ENCODE measurements around the gene ECM1. TPM values are rescaled to one million over a fixed set of nuclear protein-coding genes. Genes with fewer than 3 reads are reported as not detected.

Gene ECM1
- total RNA-seq, 1 donor from 2014 or later, result 0.41 TPM

- DNase-seq (ENCODE audit: low spot score in 2 of 2) (no peak), FAIRE-seq (no peak)
Observed at GRCh38 chr1:150511985-150512660, 4.2 kb downstream of the ECM1 start.

- no peak for FAIRE-seq
- no peak for DNase-seq (ENCODE audit: low spot score in 2 of 2)
Observed at GRCh38 chr1:150512846-150513245, 4.9 kb downstream of the ECM1 start.

DNA sequence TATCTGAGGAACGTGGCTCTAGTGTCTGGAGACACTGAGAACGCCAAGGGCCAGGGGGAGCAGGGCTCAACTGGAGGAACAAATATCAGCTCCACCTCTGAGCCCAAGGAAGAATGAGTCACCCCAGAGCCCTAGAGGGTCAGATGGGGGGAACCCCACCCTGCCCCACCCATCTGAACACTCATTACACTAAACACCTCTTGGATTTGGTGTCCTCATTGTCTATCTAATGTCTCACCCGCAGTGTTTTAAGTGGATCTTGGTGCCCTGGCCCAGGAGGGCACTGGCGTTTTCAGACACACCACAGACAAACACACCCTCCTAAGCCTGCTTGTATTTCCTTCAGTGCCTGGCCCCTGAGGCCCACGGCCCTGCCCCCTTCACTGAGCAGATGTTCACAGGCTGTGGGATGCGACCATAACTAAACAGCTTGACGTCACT, 5.5 kb downstream of the ECM1 start:
- FAIRE-seq, result no peak
- DNase-seq (ENCODE audit: low spot score in 2 of 2), result no peak

- DNase-seq (ENCODE audit: low spot score in 2 of 2), result no peak
- FAIRE-seq, result no peak
Observed at GRCh38 chr1:150514260-150514659, 6.4 kb downstream of the ECM1 start.

DNA sequence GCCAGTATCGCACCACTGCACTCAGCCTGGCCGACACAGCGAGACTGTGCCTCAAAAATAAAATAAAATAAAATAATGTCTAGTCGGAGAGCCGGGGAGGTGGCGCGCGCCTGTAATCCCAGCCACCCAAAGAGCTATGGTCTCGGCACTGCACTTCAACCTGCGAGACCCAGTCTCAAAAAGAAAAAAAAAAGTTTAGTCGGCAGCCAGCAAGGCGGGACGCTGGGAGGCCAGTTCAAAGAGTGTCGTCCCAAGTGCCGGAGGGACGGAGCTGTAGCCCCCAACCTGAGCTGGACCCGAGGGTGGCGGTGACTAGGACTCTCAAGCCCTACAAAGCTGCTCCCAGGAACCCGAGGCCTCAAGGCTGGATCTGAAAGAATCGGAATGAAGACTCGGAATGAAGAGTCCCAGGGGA, 7.0 kb downstream of the ECM1 start:
- DNase-seq (ENCODE audit: low spot score in 2 of 2), result no peak
- no peak for FAIRE-seq

DNA sequence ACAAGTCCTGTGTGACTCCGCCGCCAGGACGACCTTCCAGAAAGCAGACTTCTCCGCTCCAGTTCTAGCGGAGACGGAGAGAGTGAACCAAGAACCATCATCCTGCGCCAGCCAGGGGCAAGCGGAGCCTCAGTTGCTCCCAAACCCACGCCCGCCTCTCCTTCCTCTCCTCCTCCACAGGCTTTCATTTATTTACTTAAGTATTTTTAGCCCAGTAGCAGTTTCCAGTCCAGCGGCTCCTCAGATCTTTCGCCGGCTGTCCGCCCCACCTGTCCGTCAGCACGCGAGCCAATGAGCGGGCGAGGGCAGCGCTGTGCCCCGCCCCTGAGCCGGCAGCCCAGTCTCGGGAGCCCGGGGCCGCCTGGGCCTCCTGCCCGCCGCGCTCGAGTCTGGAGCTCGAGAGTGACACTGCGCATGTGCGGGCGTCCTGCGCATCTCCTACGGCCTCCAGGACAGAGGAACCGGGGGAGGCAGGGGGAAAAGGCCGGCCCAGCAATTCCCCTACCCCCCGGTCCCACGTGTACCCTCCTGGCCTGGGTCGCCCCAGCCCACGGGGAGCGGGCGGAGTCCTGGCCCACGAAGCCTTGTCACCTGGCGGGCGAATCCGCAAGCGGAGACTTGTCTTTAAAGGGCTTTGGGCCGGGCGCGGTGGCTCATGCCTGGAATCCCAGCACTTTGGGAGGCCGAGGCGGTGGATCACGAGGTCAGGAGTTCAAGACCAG, 7.6 kb downstream of the ECM1 start, which contains the start of gene FALEC:
TSS of gene FALEC (plus strand) at position 425 of the 722 bp plus-strand sequence.
- peak; percentile 90 to 98 for DNase-seq (ENCODE audit: low spot score in 2 of 2)
- FAIRE-seq, result no peak

DNA sequence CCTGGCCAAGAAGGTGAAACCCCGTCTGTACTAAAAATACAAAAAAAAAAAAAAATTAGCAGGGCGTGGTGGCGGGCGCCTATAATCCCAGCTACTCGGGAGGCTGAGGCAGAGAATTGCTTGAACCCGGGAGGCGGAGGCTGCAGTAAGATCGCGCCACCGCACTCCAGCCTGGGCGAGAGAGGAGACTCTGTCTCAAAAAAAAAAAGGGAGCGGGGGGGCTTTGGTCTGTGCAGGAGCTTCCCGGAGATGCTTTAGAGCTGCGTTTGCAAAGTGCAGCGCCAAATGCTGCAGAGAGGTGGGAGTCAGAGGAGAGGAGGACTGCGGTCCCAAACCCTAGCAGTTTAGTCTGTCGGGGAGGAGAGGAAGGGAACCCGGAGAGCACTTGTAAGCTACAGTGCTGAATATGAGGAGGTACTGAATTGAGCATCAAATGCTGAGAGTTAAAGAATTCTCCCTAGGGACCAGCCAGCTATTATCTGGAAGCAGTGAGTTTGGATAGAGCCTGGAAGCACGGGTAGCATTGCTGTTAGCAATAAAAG, 8.2 kb downstream of the ECM1 start:
- DNase-seq (ENCODE audit: low spot score in 2 of 2) (no peak), FAIRE-seq (no peak)

GRCh38 chr1:150516616-150517015, 8.7 kb downstream of the ECM1 start:
- FAIRE-seq (no peak), DNase-seq (ENCODE audit: low spot score in 2 of 2) (no peak)

DNA sequence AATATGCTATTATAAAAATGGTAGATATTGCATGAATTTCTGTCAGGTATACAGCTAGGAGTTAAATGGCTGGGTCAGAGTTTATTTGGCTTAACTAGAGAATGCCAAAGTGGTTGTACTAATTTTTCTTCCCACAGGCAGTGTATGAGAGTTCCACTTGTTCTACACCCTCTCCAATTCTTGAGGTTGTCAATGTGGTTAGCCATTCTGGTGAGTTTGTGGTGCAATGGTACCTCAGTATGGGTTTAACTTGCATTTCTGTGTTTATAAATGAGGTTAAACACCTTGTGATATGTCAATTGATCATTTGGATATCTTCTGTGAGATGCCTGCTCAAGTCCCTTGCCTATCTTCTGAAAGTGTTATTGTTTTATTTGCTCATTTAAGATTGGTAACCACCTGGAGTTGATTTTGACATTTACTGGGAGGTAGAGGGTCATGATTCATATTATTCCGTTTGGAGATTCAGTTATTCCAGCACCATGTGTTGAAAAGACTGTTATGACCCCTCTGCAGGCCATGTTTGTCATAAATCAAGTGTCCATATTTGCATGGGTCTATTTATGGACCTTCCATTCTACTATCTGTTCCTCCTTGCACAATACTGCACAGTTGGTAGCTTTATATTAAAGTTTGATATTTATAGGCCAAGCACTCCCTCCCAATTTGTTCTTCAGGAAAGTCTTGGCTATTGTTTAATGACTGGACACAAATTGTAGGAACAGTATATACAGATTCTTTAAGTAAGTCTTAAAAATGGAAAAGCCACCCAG, 13.5 kb downstream of the ECM1 start:
- no peak for FAIRE-seq

GRCh38 chr1:150525348-150525747, 17.4 kb downstream of the ECM1 start:
- FAIRE-seq (no peak), DNase-seq (ENCODE audit: low spot score in 2 of 2) (no peak)

More for the DNA sequence above, 13.5 kb downstream of the ECM1 start:
- no peak for DNase-seq (ENCODE audit: low spot score in 2 of 2)

DNA sequence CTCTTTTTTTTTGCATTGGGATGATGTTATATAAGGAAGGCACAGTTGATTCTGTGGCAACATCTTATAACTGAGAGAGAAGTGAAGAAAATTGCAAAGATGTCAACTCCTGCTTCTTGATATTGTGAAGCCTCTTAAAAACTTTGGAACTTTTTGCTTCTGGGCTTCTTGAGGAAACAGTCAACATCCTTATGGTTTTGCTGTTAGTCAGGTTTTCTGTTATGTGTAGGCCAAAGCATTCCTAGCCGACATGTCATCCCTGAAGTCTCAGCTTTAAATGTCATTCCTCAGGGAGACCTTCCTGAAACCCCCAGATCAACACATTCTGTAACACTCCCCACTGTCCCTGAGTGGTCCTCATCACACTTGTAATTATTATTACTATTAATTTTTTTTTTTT, 20.3 kb downstream of the ECM1 start:
- DNase-seq (ENCODE audit: low spot score in 2 of 2) (no peak), FAIRE-seq (no peak)

DNA sequence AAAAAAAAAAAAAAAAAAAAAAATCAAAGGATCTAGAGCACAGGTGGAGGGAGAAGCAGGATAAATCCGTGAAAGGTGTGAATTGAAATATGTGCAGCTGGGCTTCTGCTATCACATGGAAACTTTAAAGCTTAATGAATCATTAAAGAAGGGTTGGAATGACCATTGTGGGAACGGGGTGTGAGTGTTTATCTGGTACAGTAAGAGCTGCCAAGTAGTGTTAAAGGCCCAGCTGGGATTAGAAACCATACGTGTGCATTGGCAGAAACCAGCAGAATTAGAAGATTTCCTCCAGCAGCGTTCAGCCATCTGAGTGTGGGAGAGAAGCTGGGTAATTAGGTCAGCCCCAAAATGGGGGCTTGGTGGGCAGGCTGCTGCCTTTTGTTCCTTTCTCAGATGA, 21.1 kb downstream of the ECM1 start:
- no peak for FAIRE-seq
- no peak for DNase-seq (ENCODE audit: low spot score in 2 of 2)

DNA sequence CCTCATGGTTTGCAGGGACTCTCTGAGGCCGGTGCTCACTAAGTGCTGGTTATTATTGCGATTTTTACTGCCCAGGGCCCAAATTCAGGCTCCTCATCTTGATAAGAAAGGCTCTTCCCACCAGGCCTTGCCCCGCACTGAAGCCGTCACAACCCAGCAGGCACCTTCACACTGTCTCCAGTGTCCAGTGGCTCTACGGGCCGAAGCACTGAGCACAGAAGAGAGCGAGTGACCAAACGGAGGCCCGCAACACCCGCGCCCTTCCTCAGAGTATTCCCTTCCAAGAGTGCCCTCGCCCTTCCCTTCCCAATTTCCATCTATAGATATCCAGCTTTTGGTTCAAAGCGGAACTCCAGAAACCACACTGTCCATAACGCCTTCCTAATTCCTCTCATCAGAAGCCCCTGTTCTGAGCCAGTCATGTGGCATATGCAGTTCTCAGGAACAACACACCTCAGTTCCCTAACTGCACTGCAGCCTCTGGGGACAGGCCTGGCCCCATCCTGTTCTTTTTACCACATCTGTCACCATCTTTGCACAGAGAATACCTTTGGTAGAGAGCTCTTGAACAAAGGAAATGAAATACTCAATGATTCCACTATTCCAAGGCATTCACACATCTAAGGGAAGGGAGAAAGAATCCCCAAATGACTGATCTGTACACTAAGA, 22.7 kb downstream of the ECM1 start:
- FAIRE-seq, result no peak
- DNase-seq (ENCODE audit: low spot score in 2 of 2), result no peak

DNA sequence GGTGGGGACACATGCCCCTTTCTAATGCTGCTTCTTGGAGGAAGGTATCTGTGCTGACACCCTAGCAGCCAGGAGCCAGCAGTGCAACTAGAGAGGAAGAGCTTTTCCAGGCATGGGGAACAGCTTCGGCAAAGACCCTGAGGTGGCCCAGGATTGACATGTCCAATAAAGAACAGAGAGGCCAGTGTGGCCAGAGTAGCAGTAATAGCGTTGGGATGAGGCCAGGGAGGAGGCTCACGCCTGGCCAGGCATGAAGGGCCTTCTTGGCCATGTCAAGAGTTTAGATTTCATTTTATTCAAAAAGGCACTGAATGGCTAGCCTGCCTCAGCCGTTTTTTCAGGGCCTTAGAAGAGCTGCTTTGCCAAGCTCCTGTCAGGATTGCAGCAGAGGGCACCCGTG, 25.0 kb downstream of the ECM1 start:
- no peak for DNase-seq (ENCODE audit: low spot score in 2 of 2)
- no peak for FAIRE-seq

DNA sequence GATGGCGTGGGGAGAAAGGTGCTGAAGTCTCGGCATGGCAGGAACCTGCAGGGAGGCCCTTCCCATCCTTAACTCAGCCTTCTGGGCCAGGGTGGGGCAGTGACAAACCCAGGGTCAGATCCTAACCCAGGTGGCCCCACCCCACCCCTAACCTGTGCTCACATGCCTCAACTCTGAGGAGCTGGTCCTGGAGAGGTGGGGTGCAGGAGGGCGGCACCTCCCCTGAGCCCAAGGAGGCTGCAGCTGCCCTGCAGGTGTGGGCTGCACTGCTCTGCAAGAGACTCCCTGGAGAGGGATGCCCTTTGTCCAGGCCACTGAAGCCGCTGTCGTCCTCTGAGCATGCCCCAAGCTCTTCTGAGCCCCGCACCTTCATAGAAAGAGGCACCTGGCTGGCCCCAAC, 26.1 kb downstream of the ECM1 start:
- no peak for FAIRE-seq
- no peak for DNase-seq (ENCODE audit: low spot score in 2 of 2)

GRCh38 chr1:150535511-150536287, 27.8 kb downstream of the ECM1 start:
- FAIRE-seq, result no peak
- DNase-seq (ENCODE audit: low spot score in 2 of 2), result no peak

DNA sequence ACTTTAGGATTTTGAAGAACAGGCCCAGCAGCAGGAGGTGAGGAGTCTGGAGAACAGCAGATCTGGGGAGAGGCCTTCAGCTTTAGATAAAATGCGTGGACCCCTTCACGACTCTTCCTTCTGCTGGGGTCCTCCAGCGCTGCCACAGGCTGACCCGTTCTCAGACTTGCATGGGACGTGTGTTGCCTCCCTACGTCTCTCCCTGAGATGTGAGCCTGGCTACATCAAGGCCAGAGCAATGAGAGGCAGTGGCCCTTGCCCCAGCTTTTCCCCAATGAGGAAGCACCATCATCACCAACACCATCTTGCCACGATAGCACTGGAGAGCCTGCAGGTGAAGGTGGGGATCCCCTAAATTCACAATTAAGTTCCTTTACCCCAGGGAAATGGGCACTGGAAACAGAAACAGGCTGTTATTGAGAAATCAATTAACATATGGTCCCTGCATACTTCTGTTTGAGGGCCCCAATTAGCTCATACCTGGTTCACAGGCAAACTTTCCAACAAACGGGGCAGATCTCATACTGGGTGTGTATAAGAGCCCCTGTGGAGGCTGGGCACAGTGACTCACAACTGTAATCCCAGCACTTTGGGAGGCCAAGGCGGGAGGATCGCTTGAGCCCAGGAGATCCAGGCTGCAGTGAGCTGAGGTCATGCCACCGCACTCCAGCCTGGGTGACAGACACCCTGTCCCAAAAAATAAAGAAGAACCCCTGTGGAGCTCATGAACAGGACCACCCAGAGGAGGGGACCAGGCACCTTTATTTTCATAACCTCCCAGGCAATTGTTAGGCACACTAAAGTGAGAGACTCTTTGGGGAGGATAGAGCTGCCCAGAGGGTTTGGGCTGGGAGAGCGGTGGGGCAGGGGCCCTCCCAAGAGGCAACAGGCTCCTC, 29.2 kb downstream of the ECM1 start:
- FAIRE-seq (no peak), DNase-seq (ENCODE audit: low spot score in 2 of 2) (no peak)
